Activated CD4-positive, alpha-beta T cell treated with anti-CD3 and anti-CD28 coated beads, Interleukin-2, amount 50 U/mL, for 48 hours (primary cell): Measurements from ENCODE around the gene CFAP100.

Experiments
- DNase-seq, 2 experiments: peaks; one replicate each; pipeline ENCODE4 v3.0.0-alpha.2; 2020

Gene CFAP100

DNA sequence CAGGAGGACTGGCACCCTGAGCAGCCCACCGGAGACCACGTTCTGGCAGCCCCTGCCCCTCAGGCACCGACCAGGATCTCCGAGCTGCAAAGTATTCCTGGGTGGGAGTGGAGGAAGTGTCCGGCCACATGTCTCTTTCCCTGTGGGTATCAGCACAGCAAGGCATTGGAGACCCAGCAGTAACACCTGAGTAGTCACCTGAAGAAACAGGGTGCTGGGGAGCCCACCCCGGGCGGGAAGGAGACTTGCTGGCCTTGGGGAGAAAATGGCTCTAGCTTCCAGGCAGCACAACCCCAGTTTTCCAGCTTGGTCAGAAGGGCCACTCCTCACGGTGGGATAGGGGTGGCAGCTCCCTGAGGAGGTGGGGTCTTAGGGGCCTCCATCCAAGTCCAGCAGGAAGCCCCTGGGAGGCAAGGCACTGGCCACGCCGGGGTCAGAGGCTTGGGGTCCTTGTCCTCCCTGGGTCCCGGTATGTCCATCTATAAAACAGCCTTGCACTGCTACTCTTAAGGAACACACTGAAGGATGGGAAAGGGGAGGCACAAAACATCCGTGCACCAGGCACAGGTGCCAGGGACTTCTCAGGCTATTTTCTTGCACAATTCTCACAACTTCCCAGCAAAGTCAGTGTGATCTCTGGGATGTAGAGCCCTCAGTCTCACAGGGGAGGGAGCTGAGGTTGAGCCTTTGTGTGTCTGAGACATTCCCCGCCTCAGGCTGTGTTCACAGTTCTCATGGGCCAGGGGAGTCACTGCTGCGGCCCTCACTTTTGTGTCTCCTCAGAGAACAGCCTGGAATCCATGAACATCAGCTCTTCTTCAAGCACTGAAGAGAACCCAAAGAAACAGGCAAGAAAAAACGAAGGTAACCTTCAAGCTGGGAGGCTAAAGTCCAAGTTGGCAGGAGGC is 11.9 kb downstream of the CFAP100 start:
- no peak for DNase-seq

DNA sequence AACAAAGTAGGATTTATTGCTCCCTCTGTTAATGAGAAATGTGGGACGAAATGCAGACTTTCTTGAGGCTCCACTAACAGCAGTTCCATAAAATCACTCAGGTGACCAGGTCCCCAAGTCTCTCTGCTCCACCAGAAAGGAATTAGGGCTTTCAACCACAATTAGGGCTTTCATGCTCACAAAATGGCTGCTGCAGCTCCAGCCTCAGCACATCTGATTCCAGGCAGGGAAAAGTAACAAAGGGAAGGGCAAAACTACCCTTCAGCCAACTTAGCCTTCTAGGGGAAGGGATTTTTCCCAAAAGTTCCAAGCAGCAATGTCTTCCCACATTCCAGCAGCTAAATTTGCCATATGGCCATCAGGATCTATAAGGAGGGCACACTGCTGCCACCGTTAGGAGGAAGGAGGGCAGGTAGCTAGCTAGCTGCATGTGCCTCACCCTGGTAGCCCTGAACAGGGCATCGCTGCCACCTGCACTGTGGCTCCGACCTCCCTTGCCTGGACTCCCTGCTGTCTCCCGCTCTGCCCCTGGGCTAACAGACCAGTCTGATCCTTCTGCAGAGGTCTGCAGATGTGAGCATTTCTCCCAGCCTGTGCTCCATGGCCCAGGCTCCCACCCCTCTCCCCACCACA is 12.8 kb downstream of the CFAP100 start:
- no peak for DNase-seq

GRCh38 chr3:126408099-126408498 is 13.4 kb downstream of the CFAP100 start:
- DNase-seq = no peak

- no peak for DNase-seq
Observed at GRCh38 chr3:126412841-126413692, 18.4 kb downstream of the CFAP100 start.

DNA sequence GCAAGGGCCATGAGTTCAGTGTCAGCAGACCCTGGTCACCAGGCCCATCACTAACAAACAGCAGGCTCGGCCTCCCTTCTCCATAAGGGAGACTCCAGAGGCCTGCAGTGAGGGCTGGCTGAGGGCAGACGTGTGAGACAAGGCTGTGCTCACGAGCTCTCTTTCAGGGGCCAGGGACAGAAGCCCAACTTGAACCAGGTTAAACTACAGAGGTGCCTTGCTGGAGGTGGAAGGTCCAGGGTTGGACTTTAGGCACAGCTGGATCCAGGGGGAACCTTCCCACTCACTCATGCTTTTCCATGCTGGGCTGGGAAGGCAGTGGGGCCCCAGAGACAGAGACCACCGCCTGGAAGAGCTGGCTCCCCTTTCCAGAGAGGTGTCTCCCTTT is 19.0 kb downstream of the CFAP100 start:
- no peak for DNase-seq

- DNase-seq = no peak
Observed at GRCh38 chr3:126414406-126414805, 19.7 kb downstream of the CFAP100 start.

DNA sequence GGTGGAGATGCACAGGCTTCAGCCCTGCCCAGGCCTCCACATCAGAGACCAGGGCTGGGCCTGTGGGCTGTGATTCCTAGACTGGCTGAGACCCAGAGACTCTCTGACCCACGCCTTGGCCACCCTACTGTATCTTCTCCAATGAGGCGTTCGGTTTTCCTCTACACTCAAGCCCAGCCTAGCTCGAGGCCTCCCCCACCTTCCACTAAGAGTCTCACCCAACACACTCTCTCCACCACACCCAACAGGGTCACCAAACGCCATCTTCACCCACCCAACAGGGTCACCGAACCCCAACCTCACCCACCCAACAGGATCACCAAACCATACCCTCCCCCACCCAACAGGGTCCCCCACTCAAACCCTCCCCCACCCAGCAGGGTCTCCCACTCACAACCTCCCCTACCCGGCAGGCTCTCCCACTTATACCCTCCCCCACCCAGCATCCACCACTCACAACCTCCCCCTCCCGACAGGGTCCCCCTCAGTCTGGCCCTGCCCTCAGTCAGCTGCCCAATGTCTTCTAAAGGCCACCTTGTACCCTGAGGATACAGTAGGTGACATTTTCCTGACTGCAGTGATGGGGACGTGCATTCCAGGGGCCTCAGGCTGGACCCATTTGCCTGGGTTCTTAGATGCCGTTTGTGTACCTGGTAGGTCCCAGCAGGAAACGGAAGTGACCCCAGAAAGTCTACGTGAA is 20.4 kb downstream of the CFAP100 start:
- no peak for DNase-seq

DNA sequence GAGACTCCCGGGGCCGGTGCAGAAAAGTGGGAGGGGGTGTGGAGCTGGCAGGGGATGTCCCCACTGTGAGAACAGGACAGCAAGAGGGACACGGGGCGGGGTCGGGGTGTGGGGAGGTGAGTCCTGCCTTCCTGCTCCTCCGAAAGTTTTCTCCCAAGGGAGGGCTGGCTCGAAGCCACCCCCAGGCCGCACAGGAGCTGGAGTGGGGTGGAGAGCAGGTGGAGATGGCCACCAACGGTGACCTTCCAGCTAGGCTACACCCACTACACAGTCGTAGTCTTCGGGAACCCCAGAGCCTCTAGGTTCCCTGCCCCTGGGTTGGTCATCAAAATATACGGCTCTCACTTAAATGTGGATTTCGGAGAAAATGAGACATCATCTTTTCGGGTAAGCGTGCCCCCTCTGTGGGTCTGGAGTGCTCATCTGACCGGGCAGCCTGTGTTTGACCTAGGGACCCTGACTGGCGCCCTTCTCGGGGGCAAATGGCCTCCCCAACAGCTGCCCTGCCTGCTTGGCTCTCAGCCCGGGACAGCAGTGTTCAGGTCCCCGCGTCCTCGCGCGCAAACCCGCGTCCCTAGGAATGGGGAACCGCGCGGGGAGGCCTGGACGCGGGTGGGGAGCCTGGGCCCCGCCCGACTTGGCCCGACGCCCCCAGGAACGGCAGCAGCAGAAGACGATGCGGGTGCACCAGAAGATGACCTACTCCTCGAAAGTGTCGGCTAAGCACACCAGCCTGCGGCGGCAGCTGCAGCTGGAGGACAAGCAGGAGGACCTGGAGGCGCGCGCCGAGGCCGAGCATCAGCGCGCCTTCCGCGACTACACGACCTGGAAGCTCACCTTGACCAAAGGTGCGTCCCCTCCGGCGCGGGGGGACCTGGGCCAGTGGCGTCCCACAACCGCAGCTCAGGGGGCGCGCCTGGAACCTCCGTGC is 21.2 kb downstream of the CFAP100 start:
- no peak for DNase-seq

GRCh38 chr3:126416943-126417342 is 22.2 kb downstream of the CFAP100 start:
- no peak for DNase-seq

GRCh38 chr3:126417515-126417914 is 22.8 kb downstream of the CFAP100 start:
- DNase-seq = no peak

- no peak for DNase-seq
Observed at GRCh38 chr3:126417981-126418530, 23.3 kb downstream of the CFAP100 start.

DNA sequence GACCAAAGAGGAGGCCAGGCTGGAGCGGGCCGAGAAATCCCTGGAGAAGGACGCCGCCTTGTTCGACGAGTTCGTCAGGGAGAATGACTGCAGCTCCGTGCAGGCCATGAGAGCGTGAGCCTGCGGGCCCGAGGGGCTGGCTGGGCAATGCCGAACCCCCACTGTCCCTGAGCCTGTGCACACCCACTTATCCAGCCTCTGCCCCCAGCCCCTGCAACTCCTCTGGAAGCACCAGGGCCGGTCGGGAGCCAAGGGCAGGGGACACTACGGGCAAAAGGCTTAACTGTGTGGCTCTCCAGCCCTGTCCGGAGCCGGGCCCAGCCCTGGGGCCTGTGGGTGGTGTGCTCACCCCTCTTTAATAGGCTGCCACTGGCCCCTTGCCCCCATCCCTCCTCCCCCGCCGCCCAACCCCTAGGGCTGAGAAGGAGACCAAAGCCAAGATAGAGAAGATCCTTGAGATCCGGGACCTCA is 24.0 kb downstream of the CFAP100 start:
- no peak for DNase-seq

- no peak for DNase-seq
Observed at GRCh38 chr3:126419151-126419703, 24.5 kb downstream of the CFAP100 start.

GRCh38 chr3:126419886-126420786 is 25.4 kb downstream of the CFAP100 start:
- DNase-seq = no peak

DNA sequence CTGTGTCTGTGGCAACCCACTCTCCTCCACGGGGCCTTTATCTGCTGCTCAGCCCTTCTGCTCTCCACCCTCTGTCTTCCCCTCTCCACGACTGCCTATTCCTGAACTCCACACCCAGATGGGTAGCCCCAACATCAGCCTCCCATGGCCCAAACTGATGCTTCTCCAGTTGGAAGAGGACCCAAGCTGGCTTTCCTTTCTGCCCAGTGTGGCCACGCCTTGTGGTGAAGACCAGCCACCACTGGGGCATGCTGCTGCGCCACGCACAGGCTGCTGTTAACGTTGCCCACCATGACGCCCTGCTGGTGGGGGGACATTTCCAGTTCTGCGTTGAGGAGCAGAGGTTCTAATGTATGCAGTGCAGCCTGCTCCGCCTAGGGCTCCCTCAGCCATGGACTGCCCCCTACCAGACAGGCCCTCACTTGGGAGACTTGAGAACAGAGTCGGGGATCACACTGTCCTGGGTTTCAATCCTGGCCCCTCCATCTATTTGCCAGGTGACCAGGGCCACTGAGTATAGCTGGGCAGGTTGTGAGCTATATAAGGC is 26.9 kb downstream of the CFAP100 start:
- no peak for DNase-seq

GRCh38 chr3:126422121-126422520 is 27.4 kb downstream of the CFAP100 start:
- DNase-seq = no peak

DNA sequence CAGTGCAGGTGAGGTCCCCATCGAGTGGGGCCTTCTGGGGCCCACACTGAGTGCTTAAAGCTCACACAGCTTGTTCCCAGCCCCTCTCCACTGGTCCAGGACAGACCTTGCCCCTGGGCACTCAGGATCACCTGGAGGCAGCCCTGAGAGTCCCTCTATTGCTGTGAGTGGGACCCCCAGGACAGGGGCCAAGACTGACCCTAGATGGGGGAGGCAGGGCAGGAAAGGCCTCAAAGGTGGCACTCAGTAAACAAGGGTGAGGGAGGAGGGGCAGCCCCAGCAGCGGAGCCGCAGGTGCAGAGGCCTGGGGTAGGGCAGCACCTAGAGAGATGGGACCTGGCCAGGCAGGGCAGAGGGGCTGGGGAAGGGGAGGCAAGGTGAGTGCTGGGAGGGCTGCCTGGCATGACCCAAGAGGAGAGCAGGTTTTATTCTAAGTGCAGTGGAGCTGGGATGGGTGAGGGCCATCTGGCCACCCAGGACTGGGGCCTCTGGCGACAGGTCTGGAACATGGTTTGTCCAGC is 27.9 kb downstream of the CFAP100 start:
- DNase-seq = no peak

DNA sequence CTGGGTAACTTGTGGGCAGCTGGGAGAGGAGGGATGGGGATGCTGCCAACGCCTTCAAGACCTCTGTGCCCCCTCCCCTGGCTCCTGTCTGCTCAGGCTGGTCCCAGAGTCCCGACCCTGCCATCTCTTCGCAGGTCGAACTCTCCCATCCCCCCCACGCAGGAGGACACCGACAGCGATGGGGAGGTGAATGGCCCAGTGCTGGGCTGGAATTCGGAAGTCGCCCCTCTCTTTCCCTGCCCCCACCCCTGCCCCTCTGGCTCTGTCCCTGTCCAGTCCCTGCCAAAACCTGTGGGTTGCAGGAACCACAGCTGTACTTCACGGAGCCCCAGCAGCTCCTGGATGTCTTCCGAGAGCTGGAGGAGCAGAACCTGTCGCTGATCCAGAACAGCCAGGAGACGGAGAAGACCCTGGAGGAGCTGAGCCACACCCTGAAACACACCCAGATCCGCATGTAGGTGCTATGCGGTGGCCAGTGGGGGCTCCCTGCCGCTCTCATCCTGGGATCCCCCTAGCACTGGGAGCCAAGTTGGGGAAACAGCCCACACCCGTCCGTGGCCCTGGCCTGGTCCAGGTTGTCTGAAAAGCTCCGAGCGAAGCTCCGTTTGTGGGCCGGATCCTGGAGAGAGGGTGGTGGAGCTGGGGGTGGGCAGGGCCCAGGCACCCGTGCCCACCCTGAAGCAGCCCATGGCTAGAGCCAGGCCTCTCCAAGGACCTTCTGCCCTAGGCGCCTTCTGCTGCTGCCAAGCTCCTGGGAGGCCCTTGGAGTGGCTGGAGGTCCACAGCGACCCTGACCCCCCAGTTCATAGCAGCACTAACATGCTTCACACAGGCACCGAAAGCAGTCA is 28.7 kb downstream of the CFAP100 start:
- no peak for DNase-seq
